Measurements from ENCODE around the gene TTL. TPM values are rescaled to one million over a fixed set of nuclear protein-coding genes. Genes with fewer than 3 reads are reported as not detected.

TTL gene
- total RNA-seq, 4 donors from 2014 or later, result 12.0 to 22.2 (median 19.0) TPM

GRCh38 chr2:112459372-112459771 lies 22.6 kb upstream of the TTL start:
- Histone ChIP-seq H3K36me3 (no peaks in the 10 kb centered on the region), H3K27me3 (no peaks in the 10 kb centered on the region), H3K4me1 (no peaks in the 10 kb centered on the region), H3K27ac (no peak overlapping the region), H3K9me3 (no peaks in the 10 kb centered on the region), H3K4me3 (replicated peaks in 1 of 3) (no peak overlapping the region)
- no peak for DNase-seq
- intact Hi-C loops (cut with DNase I), result no loop called here
- no peak for TF ChIP-seq POLR2A (IDR thresholded peaks at IDR 0.05)
- no peak for TF ChIP-seq CTCF (IDR thresholded peaks at IDR 0.05)
- 95 to 100% methylated on average over 1 of the region's 1 CpG for WGBS, 2 donors

GRCh38 chr2:112462178-112462577 lies 19.8 kb upstream of the TTL start:
- Histone ChIP-seq H3K27me3 (no peaks in the 10 kb centered on the region), H3K4me3 (replicated peaks in 1 of 3) (no peak overlapping the region), H3K9me3 (no peaks in the 10 kb centered on the region), H3K36me3 (no peaks in the 10 kb centered on the region), H3K4me1 (no peaks in the 10 kb centered on the region), H3K27ac (no peak overlapping the region)
- WGBS, 2 donors, result 66 to 73% methylated on average over 5 of the region's 5 CpGs
- intact Hi-C loops (cut with DNase I), result no loop called here
- no peak for TF ChIP-seq CTCF (IDR thresholded peaks at IDR 0.05)
- TF ChIP-seq POLR2A (IDR thresholded peaks at IDR 0.05), result no peak
- no peak for DNase-seq

- Histone ChIP-seq H3K27me3 (no peaks in the 10 kb centered on the region), H3K27ac (no peak overlapping the region), H3K36me3 (no peaks in the 10 kb centered on the region), H3K9me3 (no peaks in the 10 kb centered on the region), H3K4me3 (replicated peaks in 1 of 3) (no peak overlapping the region), H3K4me1 (no peaks in the 10 kb centered on the region)
- intact Hi-C loops (cut with DNase I), result no loop called here
- TF ChIP-seq POLR2A (IDR thresholded peaks at IDR 0.05) (no peak), CTCF (IDR thresholded peaks at IDR 0.05) (no peak)
- 88 to 93% methylated on average over 1 of the region's 1 CpG for WGBS, 2 donors
- DNase-seq, result no peak
Measured at GRCh38 chr2:112463256-112463655, 18.7 kb upstream of the TTL start.

GRCh38 chr2:112465382-112465781 lies 16.6 kb upstream of the TTL start:
- Histone ChIP-seq H3K9me3 (no peaks in the 10 kb centered on the region), H3K4me1 (no peaks in the 10 kb centered on the region), H3K27ac (no peak overlapping the region), H3K36me3 (no peaks in the 10 kb centered on the region), H3K4me3 (replicated peaks in 1 of 3) (no peak overlapping the region), H3K27me3 (no peaks in the 10 kb centered on the region)
- no peak for TF ChIP-seq POLR2A (IDR thresholded peaks at IDR 0.05)
- TF ChIP-seq CTCF (IDR thresholded peaks at IDR 0.05), result no peak
- 72 to 78% methylated on average over 3 of the region's 3 CpGs for WGBS, 2 donors
- no peak for DNase-seq
- intact Hi-C loops (cut with DNase I), result no loop called here

GRCh38 chr2:112472547-112473263 lies 9.3 kb upstream of the TTL start:
- Histone ChIP-seq H3K27me3 (no peaks in the 10 kb centered on the region), H3K36me3 (no peaks in the 10 kb centered on the region), H3K27ac (no peak overlapping the region), H3K4me1 (no peaks in the 10 kb centered on the region), H3K4me3 (replicated peaks in 1 of 3) (no peak overlapping the region), H3K9me3 (no peaks in the 10 kb centered on the region)
- no peak for DNase-seq
- intact Hi-C loops (cut with DNase I), result no loop called here
- WGBS, 2 donors, result 91 to 95% methylated on average over 6 of the region's 6 CpGs
- TF ChIP-seq POLR2A (IDR thresholded peaks at IDR 0.05) (no peak), CTCF (IDR thresholded peaks at IDR 0.05) (no peak)
